Hematopoietic multipotent progenitor cell treated with erythropoietin and hydrocortisone succinate and interleukin-3 and kit ligand, for 6 days (in vitro differentiated cells): ENCODE measurements around the gene PRELP.

ENCODE experiments used
- DNase-seq: peaks from one replicate; pipeline ENCODE4 v3.0.0-alpha.2; 2015

Gene PRELP

DNA sequence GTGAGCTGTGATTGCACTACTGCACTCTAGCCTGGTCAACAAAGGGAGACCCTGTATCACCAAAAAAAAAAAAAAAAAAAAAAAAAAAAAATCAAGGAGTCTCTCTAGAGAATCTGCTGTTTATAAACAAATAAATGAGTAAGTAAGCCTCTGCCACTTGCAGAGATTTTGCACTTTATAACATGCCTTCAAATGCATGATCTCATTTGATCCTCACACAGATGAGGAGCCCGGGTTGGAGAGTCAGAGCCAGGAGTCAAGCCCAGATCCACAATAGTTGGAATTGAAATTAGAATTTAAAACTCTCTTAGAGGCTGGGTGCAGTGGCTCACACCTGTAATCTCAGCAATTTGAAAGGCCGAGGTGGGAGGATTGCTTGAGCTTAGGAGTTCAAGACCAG lies 4.0 kb downstream of the PRELP start:
- no peak for DNase-seq

DNA sequence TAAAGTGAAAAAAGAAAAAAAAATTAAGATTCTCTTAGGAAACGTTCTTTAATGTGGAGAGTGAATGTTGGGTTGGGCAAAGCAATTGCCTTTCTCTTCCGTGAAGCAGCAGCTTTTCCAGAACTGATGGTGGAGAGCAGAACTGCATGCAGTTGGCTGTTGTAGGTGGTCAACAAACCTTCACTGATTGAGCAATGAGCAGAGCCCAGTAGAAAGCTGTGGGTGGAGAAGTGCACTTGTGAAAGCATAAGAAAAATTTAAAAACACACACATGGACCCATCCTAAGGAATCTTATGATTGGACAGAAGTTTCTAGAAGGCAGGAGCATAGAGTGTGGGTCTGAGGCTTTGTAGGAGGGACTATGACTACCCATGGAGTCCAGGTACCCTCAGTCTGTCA lies 4.5 kb downstream of the PRELP start:
- DNase-seq: no peak

DNA sequence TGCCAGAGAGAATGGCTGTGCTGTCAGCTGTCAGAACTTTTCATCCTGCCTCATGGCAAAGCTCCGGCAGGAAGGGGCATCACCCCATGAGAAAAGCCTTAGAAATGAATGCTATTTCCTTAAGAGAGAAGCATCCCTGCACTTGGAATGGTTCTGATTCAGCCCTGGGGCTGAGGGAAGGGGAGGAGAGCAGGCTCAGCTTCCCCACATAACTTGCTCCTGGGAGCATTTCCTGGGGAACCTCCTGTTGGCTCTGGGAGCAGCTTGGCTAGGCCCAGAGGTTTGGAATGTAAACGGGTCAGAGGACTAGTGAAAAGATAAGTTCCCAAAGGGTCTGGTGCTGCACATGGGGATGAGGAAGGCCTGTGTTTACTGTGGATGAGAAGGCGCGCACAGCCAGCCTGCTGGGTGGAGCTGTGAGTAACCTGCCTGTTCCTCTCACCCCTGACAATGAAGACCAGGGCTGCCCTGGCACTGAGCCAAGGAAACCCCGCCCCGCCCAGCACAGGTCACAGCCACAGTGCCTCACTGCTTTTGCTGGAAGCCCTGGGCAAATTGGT lies 5.0 kb downstream of the PRELP start:
- peak; percentile 45 for DNase-seq

DNA sequence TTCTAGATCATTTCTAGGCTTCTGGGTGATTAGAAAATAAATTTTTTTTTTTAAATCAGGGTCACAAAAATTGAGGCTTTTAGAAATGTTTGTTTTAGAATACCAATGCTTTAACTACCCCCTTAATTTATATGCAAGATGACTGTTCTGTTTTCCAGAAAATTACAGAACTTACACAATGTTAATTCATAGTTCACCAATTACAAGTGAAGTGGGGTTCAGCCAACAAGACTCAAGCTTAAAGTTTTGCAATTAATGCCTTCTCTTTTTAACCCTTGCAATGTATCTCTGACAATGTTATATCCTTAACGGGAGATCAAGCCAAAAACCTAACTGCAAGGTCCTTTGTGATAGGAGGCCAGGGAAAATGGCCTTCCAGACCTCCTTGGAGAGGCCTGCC lies 5.6 kb downstream of the PRELP start:
- no peak for DNase-seq

DNA sequence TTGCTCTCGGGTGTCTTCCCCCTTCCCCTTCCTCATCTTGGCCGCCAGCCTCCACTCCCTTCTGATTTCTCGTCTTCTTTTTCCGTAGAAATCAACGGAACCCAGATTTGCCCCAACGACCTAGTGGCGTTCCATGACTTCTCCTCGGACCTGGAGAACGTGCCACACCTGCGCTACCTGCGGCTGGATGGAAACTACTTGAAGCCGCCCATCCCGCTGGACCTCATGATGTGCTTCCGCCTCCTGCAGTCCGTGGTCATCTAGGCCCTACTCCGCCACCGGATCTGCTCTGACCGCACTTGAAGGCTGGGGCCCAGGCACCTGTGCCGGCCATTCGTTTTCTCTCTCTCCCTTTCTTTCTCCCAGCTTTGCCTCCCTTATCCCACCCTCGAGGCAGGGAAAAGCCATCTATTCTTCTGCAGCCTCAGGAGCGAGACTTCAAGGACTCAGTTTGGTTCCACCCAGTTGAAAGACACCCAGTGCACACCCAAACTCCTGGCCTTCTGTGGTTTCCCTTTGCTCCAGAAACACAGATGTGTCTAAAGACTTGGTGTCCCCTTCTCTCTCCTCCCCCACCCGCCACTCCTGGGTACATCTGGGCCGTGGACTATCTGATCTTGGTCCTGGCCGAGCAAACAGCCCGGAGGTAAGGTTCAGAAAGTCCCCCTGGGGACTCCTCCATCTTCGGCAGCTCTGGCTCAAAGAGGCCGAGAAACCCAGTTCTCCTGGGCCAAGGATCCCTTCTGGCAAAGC lies 11.2 kb downstream of the PRELP start:
- DNase-seq: no peak

DNA sequence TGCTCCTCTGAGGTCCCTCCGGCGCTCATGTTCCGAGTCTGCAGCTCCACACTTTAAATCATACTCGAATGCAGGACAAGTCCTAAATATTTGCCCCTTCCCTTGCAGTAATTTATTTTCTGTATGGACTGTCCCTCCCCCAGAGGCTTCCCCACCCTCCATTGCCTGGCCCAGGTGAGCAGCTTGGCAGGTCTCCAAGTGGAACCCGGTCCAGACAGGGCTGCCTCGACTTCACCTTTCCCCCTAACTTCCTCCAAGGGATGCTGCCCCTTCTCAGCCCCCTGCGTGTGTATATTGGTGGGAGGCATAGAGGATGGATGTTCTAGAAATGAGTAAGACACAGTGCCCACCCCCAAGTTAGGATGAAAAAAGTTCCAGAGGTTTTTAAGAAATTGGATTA lies 12.9 kb downstream of the PRELP start:
- DNase-seq: no peak

DNA sequence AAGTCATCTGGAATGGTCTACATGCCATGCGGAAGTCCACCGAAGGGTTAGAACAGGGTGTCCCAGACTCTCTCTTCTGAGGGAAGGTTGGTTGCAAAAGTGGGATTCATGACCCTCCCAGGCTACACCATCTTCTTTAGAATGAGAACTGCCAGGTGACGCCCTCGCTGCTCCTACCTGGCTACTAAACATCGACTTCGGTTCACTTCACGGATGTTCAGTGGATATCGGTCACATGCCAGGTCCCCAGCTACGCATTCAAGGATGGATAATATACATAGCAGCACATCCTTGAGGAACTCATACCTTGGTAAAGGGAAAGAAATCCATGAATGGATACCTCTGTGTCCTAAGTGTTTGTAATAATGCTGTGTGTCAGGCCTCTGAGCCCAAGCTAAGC lies 15.0 kb downstream of the PRELP start:
- no peak for DNase-seq

DNA sequence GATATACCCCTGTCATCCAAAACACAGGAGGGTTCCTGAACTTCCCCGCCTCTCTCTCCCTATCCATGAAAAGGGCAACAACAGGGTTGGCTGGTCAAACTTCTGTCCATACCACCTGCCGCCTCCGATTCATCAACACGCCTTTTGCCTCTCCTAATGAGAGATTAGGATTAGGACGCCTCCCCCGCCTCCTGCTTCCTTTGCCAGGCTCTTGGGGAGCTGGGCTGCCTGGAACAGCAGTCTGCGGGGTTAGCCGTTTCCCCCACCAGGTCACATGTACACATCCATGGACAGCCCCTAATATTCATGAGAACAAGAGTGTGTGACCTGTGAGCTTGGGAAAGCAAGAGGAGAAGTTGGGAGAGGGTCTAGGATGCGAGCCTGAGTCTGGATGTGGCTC lies 16.1 kb downstream of the PRELP start:
- DNase-seq: no peak

DNA sequence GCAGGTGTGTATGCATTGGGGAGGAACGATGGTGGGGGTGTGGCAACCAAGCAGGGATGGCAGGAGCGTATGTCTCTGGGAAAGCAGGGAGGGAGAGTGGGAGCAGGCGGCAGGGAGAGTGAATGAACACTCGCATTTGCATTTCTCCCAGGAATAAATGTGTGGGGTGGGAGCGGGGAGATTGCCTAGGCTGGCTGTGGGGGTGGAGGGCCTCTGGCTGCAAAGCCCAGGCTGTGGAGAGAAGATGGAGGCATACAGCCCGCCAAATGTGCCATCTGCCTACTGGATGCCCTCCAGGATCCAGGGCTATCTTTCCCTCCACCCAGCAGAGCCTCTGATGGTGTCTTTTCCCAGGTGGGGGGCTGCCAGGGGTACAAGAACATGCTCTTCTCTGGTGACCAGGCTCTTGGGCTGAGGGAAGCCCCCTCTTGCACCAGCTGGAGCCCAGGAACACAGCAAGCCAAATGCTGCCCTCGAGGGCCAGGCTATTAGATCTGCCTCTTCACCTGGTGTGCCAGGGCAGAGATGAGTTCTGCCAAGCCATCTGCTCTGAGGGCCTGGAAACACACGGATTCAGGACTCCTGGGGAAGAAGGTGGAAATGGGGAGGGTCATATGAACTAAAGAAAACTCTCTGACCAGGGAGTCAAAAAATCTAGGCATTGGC lies 16.6 kb downstream of the PRELP start:
- no peak for DNase-seq

DNA sequence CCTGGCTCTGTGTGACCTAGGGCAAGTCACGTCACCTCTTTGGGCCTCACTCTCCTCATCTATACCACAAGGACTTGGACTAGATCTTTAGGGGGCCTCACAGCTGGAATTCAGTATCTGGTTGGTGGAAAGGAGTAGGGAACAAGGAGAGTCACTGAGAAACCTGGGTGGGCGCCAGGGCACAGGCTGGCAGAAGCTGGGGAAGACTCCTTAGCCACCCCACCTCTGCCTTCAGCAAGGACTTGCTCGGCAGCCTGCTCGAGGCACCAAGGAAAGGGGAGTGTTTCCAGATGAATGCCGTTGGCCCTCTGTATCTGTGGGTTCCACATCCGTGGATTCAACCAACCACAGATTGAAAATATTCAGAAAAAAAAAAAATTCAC lies 17.1 kb downstream of the PRELP start:
- no peak for DNase-seq

DNA sequence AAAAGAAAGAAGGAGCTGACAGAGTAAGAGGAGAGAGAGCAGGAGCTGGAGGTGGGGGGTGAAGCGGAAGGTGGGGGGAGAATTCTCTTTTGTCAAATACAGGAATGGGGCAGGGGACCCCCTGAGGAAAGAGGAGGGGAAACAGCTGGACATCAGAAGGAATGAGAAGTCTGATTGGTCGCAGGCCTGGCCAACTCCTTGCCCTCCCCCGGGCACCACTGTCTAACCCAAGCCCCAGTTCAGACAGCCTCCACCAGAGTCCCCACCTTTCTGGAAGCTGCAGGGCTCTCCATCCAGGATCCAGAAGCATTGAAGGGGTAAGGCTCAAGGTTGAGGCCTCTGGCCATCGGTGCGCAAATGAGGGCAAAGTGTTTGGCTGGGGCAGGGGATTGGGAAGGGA lies 18.3 kb downstream of the PRELP start, which contains the start of gene OPTC:
Gene OPTC, plus strand, starts transcription at position 253 of the 400 bp plus-strand sequence. CDS start 1,853 bp downstream, outside the sequence.
- no peak for DNase-seq

DNA sequence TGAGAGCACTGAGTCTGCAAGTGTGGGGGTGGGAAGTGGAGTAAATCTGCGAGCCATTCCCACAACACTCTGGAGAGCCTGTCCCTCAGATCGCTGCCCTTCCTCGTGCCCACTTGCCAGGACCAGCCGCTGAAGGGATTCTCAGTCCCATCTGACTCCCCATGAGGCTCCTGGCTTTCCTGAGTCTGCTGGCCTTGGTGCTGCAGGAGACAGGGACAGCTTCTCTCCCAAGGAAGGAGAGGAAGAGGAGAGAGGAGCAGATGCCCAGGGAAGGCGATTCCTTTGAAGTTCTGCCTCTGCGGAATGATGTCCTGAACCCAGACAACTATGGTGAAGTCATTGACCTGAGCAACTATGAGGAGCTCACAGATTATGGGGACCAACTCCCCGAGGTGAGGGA lies 20.2 kb downstream of the PRELP start:
- no peak for DNase-seq

DNA sequence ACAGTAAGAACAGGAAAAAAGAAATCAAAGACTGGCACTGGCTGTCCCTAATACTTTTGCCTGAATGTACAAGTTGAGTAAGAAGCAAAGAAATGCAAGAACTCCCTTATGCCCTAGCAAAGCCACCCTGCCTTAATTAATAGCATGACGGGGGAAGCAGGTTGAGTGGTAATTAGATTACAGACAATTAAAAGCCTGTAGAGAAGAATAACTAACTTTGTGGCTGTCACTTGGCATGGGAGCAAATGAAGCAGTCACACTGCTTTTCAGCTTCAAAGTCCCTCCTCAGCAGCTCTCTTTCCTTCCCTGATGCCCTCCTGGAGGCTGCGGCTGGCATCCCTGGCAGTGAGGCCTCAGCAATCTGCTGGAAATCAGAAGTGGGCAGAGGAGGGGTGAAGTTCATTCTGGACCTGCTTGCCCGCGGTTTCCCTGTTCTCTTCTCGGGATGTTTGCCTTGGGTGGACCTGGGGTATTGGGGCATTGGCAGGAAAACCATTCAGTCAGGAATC lies 21.7 kb downstream of the PRELP start:
- DNase-seq: no peak

DNA sequence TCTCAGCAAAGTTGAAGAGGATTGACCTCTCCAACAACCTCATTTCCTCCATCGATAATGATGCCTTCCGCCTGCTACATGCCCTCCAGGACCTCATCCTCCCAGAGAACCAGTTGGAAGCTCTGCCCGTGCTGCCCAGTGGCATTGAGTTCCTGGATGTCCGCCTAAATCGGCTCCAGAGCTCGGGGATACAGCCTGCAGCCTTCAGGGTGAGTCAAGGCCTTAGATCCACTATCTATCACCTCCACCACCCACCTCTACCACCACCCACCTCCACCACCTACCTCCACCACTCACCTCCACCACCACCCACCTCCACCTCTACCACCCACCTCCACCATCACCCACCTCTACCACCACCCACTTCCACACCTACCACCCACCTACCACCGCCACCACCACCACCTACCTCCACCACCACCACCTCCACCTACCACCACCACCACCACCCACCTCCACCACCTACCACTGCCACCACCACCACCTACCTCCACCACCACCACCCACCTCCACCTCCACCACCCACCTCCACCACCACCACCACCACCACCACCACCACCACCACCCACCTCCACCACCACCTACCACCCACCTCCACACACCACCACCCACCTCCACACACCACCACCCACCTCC lies 24.2 kb downstream of the PRELP start:
- DNase-seq: no peak

DNA sequence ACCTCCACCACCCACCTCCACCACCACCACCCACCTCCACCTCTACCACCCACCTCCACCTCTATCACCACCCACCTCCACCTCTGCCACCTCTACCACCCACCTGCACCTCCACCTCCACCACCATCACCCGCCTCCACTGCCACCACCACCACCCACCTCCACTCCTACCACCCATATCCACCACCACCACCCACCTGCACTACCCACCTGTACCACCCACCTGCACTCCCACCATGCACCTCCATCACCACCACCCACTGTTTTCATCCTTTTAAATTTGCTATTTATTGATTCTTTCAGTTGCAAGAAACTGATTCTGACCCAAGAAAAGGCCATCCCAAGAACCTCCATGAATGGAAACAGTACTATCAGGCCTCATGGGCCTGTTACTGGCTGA lies 24.7 kb downstream of the PRELP start:
- no peak for DNase-seq

DNA sequence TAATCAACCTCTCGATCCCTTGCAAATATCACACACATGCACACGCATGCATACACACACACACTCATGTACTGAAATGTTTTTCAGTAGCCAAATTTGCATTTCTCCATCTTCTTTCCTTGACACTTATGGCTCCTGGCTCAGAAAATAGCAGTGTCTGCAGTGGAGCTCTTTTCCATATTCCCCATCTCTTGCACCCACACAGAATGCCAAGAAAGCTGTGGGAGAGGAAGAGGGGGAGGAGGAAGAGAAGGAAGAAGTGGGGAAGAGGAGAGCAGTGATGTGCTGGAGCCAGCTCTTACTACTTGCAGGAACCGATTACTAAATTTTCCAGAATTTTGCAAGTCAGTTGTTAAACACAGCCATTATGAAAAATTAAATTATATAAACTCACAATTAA lies 28.2 kb downstream of the PRELP start:
- no peak for DNase-seq

DNA sequence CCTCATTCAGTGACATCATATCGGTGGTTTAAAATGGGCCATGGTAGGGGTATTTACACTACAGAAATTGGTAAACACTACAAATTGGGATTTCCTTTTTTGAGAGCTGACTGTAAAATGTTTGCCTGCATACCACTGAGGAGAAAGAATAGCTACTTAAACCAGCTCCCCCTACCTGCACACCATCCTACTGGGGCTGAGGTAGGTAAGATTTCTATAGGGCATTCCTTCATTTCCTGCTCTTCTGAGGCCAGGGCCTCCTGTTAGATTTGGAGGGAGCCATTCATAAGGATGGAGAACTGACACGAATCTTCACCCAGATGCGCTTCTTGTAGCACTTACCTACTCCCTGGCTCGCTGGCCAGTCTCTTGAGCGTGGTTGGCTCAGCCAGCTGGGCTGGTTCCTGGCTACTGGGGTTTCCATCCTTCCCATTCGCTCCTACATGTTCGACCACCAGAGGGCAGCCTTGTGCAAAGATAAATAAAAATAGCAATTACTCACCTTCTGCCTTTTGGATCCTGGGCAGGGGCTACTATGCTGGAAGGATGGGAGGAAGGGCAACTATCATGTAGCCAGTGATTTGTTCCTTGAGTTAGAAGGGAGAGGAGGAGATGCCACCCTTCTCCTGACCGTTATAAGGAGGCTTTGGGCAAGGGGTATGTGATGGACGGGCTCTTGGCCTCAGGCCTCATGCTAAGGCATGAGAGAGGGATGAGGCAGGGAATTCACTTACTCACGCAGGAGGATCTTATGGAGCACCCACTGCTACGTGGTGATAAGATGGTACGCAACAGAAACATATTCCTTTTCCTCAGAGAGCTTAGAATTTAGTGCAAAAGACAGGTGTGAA lies 29.0 kb downstream of the PRELP start:
- peak; percentile 88 for DNase-seq

DNA sequence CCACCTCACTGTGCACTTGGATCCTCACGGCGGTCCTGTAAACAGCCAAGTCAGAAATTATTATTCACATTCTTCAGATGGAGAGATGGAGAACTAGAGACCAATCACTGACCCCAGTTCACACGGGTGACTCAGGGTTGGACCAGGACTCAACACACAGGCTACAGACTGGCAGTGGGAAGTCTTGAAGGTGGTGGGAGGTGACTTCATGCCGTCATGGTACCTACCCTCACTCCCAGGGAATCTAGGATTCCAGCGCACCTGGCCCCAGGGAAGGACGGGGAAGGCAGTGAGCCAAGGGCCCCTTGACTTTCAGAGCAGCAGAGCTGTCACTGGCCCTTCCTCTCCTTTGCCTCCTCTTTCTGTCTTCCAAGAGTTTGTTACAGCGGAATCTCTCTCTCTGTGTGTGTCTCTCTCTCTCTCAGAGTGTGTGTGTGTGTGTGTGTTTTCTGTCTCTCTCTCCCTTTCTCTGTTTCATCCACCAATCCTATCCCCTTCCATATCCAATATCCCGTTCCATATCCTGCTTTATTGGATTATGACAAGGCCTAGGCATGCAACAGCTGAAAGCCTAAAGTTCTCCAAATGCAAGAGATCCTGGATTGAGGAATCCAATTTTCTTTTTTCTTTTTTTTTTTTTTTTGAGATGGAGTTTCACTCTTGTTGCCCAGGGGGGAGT lies 30.1 kb downstream of the PRELP start:
- no peak for DNase-seq

DNA sequence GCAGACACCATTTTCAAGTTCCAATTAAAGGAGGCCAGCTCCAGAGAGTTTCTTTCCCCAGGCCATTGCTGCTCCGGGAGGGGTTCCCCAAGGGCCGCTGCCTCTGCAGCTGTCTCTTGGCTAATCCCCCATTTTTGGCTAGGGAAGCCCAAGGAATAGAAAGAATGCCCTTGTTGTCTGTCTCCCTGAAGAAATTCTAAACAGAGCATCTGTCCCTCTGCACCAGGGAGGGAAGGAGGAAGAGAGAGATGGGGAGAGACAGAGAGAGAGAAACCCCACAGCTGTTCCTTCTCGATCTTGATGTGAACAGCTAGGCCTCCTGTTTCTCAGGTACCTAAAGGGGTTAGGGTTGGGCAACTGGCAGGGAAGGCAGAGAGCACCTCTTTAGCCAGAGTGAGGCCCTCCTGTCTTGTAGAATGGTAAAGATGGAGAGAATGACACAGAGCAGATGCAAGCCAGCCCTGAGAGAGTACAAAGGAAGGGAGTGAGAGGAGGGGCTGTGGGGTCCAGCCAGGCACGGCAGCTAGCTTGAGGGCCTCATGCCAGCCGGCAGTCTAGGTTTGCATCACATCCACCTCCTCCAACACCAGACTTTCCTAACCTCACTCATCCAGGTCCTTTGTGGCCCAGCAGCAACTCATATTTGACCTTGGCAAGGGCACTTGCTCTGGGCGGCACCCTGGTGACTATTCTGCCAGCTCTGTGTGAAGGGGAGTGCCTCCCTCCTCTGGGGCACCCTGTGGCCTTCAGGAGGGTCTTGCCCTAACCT lies 31.4 kb downstream of the PRELP start:
- no peak for DNase-seq

DNA sequence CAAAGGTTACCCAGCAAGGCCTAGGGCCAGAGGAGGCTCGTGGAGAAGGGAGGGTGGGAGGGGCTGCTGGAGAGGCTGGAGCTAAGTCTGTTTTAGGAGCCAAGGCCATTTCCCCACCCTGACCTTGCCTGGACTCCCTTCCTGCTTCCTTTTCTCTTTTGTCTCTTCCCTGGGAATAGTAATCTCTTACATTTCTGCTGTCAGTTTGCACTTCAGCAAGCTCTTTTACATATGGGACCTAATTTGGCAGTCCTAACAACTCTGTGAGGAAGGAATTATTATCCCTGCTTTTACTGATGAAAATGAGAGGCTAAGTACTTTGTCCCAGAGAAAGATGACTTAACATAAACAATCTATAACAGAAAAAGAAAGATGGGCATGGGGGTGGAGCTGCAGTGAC lies 32.2 kb downstream of the PRELP start:
- no peak for DNase-seq

DNA sequence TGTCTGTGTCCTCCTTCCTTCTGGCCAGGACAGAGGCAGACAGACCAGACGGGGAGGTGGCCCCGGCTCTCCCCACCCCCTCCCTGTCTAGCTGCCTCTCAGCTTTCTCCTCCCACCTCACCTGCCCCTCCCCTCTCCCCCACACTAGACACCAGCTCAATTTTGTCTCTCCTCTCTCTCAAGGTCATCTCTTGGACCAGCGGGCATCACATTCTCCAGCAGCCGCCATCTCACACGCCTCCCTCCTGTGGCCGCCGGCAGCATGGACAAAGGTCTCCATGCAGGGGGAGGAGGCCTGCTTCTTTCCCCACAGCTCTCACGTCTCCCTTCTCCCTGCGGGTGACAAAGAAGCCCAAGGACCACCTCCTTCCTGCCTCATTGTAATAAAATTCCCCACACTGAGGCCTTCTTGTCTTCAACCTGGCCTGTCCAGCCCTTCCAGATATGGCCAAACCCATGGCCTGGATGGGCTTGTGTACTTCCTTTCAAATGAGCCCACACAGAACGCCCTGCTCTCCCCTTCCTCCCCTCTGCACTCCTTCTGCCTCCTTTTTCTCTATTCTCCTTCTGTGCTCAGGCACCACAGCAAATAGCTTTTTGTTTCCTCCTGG lies 33.0 kb downstream of the PRELP start:
- no peak for DNase-seq
